Skeletal muscle cell (primary cell): ENCODE measurements around the gene MYL10.
"Not testable (repeated sequence)": the region's sequence is repeated elsewhere in the genome, so short reads cannot be mapped to it uniquely, and the experiment has no call there.

ENCODE experiments used
- DNase-seq: peaks from one replicate; pipeline ENCODE4 v3.0.0-alpha.2; 2010; ENCODE audit warnings: low read depth
- H3K4me3 ChIP-seq: 2 replicates; pipeline ENCODE4 v1.5.1; 2011; ENCODE audit warnings: low read depth, mild to moderate bottlenecking, control low read depth, low read length, moderate library complexity

MYL10 gene

GRCh38 chr7:101624246-101625001 is 4.7 kb downstream of the MYL10 start:
- DNase-seq: peak; percentile 36
- H3K4me3 ChIP-seq: no peak overlapping the region

GRCh38 chr7:101622609-101623173 is 6.4 kb downstream of the MYL10 start:
- no peak for DNase-seq
- no peak overlapping the region for H3K4me3 ChIP-seq

- no peak for DNase-seq
- no peak overlapping the region for H3K4me3 ChIP-seq
Observed at GRCh38 chr7:101620991-101621390, 8.1 kb downstream of the MYL10 start.

GRCh38 chr7:101620395-101620794 is 8.7 kb downstream of the MYL10 start:
- no peak for DNase-seq

GRCh38 chr7:101618916-101619315 is 10.2 kb downstream of the MYL10 start:
- DNase-seq: no peak
- H3K4me3 ChIP-seq: no peak overlapping the region

More at GRCh38 chr7:101620395-101620794, 8.7 kb downstream of the MYL10 start:
- H3K4me3 ChIP-seq: no peak overlapping the region

GRCh38 chr7:101618207-101618839 is 10.8 kb downstream of the MYL10 start:
- no peak overlapping the region for H3K4me3 ChIP-seq
- DNase-seq: no peak

GRCh38 chr7:101617451-101618206 is 11.5 kb downstream of the MYL10 start:
- DNase-seq: no peak
- no peak overlapping the region for H3K4me3 ChIP-seq

GRCh38 chr7:101615446-101615845 is 13.7 kb downstream of the MYL10 start:
- no peak for DNase-seq
- H3K4me3 ChIP-seq: no peak overlapping the region

- DNase-seq: no peak
Observed at GRCh38 chr7:101614939-101615302, 14.2 kb downstream of the MYL10 start.

GRCh38 chr7:101614098-101614938 is 14.8 kb downstream of the MYL10 start:
- no peak overlapping the region for H3K4me3 ChIP-seq
- no peak for DNase-seq

More at GRCh38 chr7:101614939-101615302, 14.2 kb downstream of the MYL10 start:
- no peak overlapping the region for H3K4me3 ChIP-seq

GRCh38 chr7:101612885-101613515 is 16.1 kb downstream of the MYL10 start:
- DNase-seq: no peak
- H3K4me3 ChIP-seq: no peak overlapping the region

GRCh38 chr7:101608772-101609713 is 20.1 kb downstream of the MYL10 start:
- no peak overlapping the region for H3K4me3 ChIP-seq
- DNase-seq: no peak

GRCh38 chr7:101606498-101606923 is 22.6 kb downstream of the MYL10 start:
- no peak overlapping the region for H3K4me3 ChIP-seq

GRCh38 chr7:101605611-101606497 is 23.2 kb downstream of the MYL10 start:
- H3K4me3 ChIP-seq: no peak overlapping the region
- DNase-seq: no peak

More at GRCh38 chr7:101606498-101606923, 22.6 kb downstream of the MYL10 start:
- DNase-seq: no peak

- DNase-seq: not testable (repeated sequence)
Observed at GRCh38 chr7:101604934-101605332, 24.2 kb downstream of the MYL10 start.

GRCh38 chr7:101604331-101604933 is 24.7 kb downstream of the MYL10 start:
- no peak for DNase-seq
- no peak overlapping the region for H3K4me3 ChIP-seq

More at GRCh38 chr7:101604934-101605332, 24.2 kb downstream of the MYL10 start:
- H3K4me3 ChIP-seq: not testable (repeated sequence)
